Thyroid gland (tissue), 4 donors: ENCODE data around the gene EIF2S3.
"Not testable (repeated sequence)": the region's sequence is repeated elsewhere in the genome, so short reads cannot be mapped to it uniquely, and the experiment has no call there.

Source experiments
- CTCF ChIP-seq, 6 experiments: fragments of 200-600 bp in 3 of 6; fragments of 450-650 bp in 3 of 6; sonication (generic) in 3 of 6; IDR thresholded peaks; one replicate each; pipeline ENCODE4 v1.5.1; 2016 to 2019; ENCODE audit warnings: antibody characterized with exemption in 6 of 6, mild to moderate bottlenecking in 2 of 6, inconsistent platforms in 1 of 6, moderate library complexity in 1 of 6
- POLR2A ChIP-seq, 2 donors: fragments of 450-650 bp; IDR thresholded peaks; one replicate each; pipeline ENCODE4 v1.6.1; 2017; ENCODE audit warnings: antibody characterized with exemption in 2 of 2, mild to moderate bottlenecking in 2 of 2, moderate library complexity in 1 of 2

DNA sequence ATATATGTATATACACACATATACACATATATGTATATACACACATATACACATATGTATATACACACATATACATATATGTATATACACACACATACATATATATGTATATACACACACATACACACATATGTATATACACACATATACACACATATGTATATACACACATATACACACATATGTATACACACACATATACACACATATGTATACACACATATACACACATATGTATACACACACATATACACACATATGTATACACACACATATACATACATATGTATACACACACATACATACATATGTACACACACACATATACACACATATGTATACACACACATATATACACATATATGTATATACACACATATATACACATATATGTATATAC is 8.7 kb upstream of the EIF2S3 start:
- TF ChIP-seq POLR2A, CTCF (IDR thresholded peaks at IDR 0.05): not testable (repeated sequence)
